ENCODE results near the gene DMAC2L. TPM values are rescaled to one million over a fixed set of nuclear protein-coding genes. Genes with fewer than 3 reads are reported as not detected.

Gene DMAC2L
- total RNA-seq, 1 experiment from 2014 or later = 14.0 TPM

DNA sequence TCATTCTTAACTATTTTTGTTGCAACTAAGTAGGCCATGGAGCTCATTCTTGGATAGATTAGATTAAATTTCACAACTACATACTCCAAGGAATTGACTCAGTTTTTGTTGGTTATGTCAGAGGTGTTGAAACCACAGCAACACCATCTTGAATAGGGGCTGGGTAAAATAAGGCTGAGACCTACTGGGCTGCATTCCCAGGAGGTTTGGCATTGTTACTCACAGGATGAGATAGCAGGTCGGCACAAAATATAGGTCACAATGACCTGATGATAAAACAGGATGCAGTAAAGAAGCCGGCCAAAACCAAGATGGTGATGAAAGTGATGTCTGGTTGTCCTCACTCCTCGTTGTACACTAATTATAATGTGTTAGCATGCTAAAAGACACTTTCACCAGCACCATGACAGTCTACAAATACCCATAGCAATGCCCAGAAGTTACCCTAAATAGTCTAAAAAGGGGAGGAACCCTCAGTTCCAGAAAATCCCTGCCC, 20.9 kb downstream of the DMAC2L start:
- H3K36me3 Mint-ChIP-seq = no peaks in the 10 kb centered on the region; the same call in 1 of the 2 replicates
- DNase-seq (ENCODE audit: low spot score) = no peak
- no peak overlapping the region for H3K27ac Mint-ChIP-seq
- no peaks in the 10 kb centered on the region for H3K9me3 Mint-ChIP-seq
- ChIA-PET CTCF (interaction anchor here (1.0 to 1.6 kb wide), 3 partner anchors 10 to 13 kb away, joined by 3 to 11 read pairs (median 4); no protein-coding TSS in a partner anchor), POLR2A (interaction anchor here (0.6 kb wide), 1 partner anchor 21 kb away, joined by 3 read pairs; the partner anchor contains the start of genes DMAC2L and L2HGDH)
- TF ChIP-seq, protein P1, sequence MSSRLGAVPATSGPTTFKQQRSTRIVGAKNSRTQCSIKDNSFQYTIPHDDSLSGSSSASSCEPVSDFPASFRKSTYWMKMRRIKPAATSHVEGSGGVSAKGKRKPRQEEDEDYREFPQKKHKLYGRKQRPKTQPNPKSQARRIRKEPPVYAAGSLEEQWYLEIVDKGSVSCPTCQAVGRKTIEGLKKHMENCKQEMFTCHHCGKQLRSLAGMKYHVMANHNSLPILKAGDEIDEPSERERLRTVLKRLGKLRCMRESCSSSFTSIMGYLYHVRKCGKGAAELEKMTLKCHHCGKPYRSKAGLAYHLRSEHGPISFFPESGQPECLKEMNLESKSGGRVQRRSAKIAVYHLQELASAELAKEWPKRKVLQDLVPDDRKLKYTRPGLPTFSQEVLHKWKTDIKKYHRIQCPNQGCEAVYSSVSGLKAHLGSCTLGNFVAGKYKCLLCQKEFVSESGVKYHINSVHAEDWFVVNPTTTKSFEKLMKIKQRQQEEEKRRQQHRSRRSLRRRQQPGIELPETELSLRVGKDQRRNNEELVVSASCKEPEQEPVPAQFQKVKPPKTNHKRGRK (CRISPR knock-in tag; IDR thresholded peaks at IDR 0.05; ENCODE audit: borderline replicate concordance) = no peak
- no peak for TF ChIP-seq ETV6 (CRISPR knock-in tag; IDR thresholded peaks at IDR 0.05)
- no peak for TF ChIP-seq NFE2L1 (CRISPR knock-in tag; IDR thresholded peaks at IDR 0.05)
- TF ChIP-seq, protein P2, sequence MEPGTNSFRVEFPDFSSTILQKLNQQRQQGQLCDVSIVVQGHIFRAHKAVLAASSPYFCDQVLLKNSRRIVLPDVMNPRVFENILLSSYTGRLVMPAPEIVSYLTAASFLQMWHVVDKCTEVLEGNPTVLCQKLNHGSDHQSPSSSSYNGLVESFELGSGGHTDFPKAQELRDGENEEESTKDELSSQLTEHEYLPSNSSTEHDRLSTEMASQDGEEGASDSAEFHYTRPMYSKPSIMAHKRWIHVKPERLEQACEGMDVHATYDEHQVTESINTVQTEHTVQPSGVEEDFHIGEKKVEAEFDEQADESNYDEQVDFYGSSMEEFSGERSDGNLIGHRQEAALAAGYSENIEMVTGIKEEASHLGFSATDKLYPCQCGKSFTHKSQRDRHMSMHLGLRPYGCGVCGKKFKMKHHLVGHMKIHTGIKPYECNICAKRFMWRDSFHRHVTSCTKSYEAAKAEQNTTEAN (CRISPR knock-in tag; IDR thresholded peaks at IDR 0.05) = no peak
- TF ChIP-seq, protein P3, sequence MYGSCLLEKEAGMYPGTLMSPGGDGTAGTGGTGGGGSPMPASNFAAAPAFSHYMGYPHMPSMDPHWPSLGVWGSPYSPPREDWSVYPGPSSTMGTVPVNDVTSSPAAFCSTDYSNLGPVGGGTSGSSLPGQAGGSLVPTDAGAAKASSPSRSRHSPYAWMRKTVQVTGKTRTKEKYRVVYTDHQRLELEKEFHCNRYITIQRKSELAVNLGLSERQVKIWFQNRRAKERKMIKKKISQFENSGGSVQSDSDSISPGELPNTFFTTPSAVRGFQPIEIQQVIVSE (CRISPR knock-in tag; IDR thresholded peaks at IDR 0.05; ENCODE audit: borderline replicate concordance) = no peak
- no peak for TF ChIP-seq JAZF1 (CRISPR knock-in tag; IDR thresholded peaks at IDR 0.05)
- no peak for TF ChIP-seq ZNF121 (CRISPR knock-in tag; IDR thresholded peaks at IDR 0.05)
- no peak for TF ChIP-seq RELA (CRISPR knock-in tag; IDR thresholded peaks at IDR 0.05; ENCODE audit: borderline replicate concordance)
- no peak overlapping the region for H3K4me3 Mint-ChIP-seq
- H3K4me1 Mint-ChIP-seq = peaks cover 29% of the 10 kb centered on the region
- ATAC-seq = no peak
- H3K27me3 Mint-ChIP-seq (ENCODE audit: low read depth) = no peaks in the 10 kb centered on the region

DNA sequence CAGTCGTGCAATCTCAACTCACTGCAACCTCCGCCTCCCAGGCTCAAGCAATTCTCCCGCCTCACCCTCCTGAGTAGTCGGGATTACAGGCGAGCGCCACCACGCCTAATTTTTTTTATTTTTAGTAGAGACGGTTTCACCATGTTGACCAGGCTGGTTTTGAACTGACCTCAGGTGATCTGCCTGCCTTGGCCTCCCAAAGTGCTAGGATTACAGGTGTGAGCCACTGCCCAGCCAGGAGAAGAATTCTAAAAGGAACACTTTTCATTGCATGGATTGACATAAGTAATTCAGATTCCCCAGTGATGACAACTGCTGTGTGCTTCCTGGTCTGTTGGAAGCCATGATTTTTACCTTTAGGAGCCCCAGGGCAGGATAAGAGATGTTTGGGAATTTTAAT, 22.1 kb downstream of the DMAC2L start:
- Mint-ChIP-seq H3K27ac (peak overlapping the region; percentile 87; the same call in 1 of the 2 replicates), H3K4me1 (peaks cover 29% of the 10 kb centered on the region), H3K27me3 (ENCODE audit: low read depth) (no peaks in the 10 kb centered on the region), H3K9me3 (no peaks in the 10 kb centered on the region), H3K36me3 (no peaks in the 10 kb centered on the region; the same call in 1 of the 2 replicates), H3K4me3 (no peak overlapping the region)
- ATAC-seq (no peak), DNase-seq (ENCODE audit: low spot score) (no peak)
- POLR2A ChIA-PET = no interaction called here
- CTCF ChIA-PET = interaction anchor here (1.0 to 1.5 kb wide), 3 partner anchors 8 to 88 kb away, joined by 3 to 4 read pairs (median 3); no protein-coding TSS in a partner anchor
- TF ChIP-seq ZNF219 (CRISPR knock-in tag; IDR thresholded peaks at IDR 0.05; ENCODE audit: borderline replicate concordance) = no peak
- no peak for TF ChIP-seq FOXP1 (CRISPR knock-in tag; IDR thresholded peaks at IDR 0.05; ENCODE audit: borderline replicate concordance)
- TF ChIP-seq MYBL2 (CRISPR knock-in tag; IDR thresholded peaks at IDR 0.05) = no peak
- TF ChIP-seq, protein P1 (CRISPR knock-in tag; IDR thresholded peaks at IDR 0.05; ENCODE audit: borderline replicate concordance) = no peak
- TF ChIP-seq JUN (CRISPR knock-in tag; IDR thresholded peaks at IDR 0.05) = no peak
- TF ChIP-seq, protein P4, sequence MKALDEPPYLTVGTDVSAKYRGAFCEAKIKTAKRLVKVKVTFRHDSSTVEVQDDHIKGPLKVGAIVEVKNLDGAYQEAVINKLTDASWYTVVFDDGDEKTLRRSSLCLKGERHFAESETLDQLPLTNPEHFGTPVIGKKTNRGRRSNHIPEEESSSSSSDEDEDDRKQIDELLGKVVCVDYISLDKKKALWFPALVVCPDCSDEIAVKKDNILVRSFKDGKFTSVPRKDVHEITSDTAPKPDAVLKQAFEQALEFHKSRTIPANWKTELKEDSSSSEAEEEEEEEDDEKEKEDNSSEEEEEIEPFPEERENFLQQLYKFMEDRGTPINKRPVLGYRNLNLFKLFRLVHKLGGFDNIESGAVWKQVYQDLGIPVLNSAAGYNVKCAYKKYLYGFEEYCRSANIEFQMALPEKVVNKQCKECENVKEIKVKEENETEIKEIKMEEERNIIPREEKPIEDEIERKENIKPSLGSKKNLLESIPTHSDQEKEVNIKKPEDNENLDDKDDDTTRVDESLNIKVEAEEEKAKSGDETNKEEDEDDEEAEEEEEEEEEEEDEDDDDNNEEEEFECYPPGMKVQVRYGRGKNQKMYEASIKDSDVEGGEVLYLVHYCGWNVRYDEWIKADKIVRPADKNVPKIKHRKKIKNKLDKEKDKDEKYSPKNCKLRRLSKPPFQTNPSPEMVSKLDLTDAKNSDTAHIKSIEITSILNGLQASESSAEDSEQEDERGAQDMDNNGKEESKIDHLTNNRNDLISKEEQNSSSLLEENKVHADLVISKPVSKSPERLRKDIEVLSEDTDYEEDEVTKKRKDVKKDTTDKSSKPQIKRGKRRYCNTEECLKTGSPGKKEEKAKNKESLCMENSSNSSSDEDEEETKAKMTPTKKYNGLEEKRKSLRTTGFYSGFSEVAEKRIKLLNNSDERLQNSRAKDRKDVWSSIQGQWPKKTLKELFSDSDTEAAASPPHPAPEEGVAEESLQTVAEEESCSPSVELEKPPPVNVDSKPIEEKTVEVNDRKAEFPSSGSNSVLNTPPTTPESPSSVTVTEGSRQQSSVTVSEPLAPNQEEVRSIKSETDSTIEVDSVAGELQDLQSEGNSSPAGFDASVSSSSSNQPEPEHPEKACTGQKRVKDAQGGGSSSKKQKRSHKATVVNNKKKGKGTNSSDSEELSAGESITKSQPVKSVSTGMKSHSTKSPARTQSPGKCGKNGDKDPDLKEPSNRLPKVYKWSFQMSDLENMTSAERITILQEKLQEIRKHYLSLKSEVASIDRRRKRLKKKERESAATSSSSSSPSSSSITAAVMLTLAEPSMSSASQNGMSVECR (CRISPR knock-in tag; IDR thresholded peaks at IDR 0.05; ENCODE audit: borderline replicate concordance) = no peak
- no peak for TF ChIP-seq IRF2 (CRISPR knock-in tag; IDR thresholded peaks at IDR 0.05; ENCODE audit: borderline replicate concordance, low read depth)
- TF ChIP-seq ZNF423 (CRISPR knock-in tag; IDR thresholded peaks at IDR 0.05) = no peak
- no peak for TF ChIP-seq ZNF317 (CRISPR knock-in tag; IDR thresholded peaks at IDR 0.05; ENCODE audit: borderline replicate concordance, low read depth)
- TF ChIP-seq CREM (CRISPR knock-in tag; IDR thresholded peaks at IDR 0.05) = no peak
- TF ChIP-seq, protein P5, sequence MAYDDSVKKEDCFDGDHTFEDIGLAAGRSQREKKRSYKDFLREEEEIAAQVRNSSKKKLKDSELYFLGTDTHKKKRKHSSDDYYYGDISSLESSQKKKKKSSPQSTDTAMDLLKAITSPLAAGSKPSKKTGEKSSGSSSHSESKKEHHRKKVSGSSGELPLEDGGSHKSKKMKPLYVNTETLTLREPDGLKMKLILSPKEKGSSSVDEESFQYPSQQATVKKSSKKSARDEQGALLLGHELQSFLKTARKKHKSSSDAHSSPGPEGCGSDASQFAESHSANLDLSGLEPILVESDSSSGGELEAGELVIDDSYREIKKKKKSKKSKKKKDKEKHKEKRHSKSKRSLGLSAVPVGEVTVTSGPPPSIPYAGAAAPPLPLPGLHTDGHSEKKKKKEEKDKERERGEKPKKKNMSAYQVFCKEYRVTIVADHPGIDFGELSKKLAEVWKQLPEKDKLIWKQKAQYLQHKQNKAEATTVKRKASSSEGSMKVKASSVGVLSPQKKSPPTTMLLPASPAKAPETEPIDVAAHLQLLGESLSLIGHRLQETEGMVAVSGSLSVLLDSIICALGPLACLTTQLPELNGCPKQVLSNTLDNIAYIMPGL (CRISPR knock-in tag; IDR thresholded peaks at IDR 0.05) = no peak
- TF ChIP-seq, protein P6, sequence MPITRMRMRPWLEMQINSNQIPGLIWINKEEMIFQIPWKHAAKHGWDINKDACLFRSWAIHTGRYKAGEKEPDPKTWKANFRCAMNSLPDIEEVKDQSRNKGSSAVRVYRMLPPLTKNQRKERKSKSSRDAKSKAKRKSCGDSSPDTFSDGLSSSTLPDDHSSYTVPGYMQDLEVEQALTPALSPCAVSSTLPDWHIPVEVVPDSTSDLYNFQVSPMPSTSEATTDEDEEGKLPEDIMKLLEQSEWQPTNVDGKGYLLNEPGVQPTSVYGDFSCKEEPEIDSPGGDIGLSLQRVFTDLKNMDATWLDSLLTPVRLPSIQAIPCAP (CRISPR knock-in tag; IDR thresholded peaks at IDR 0.05) = no peak
- TF ChIP-seq NFYB (CRISPR knock-in tag; conservative IDR thresholded peaks at IDR 0.05; ENCODE audit: low read depth) = no peak
